HG02678 (cell line): ENCODE measurements around the gene SHTN1.

Experiments used
- ATAC-seq: cut with Tn5 transposase; IDR thresholded peaks from one replicate; pipeline ENCODE4 v1.9.1; 2021; ENCODE audit warnings: mild to moderate bottlenecking, moderate library complexity; ENCODE audit not compliant: unreplicated experiment

Gene SHTN1

GRCh38 chr10:116875897-116876296, 129.1 kb downstream of the SHTN1 start:
- no peak for ATAC-seq

GRCh38 chr10:116873134-116873533, 131.9 kb downstream of the SHTN1 start:
- no peak for ATAC-seq

- no peak for ATAC-seq
Measured at GRCh38 chr10:116870949-116871348, 134.0 kb downstream of the SHTN1 start.

- ATAC-seq, result no peak
Measured at GRCh38 chr10:116868722-116869121, 136.3 kb downstream of the SHTN1 start.

DNA sequence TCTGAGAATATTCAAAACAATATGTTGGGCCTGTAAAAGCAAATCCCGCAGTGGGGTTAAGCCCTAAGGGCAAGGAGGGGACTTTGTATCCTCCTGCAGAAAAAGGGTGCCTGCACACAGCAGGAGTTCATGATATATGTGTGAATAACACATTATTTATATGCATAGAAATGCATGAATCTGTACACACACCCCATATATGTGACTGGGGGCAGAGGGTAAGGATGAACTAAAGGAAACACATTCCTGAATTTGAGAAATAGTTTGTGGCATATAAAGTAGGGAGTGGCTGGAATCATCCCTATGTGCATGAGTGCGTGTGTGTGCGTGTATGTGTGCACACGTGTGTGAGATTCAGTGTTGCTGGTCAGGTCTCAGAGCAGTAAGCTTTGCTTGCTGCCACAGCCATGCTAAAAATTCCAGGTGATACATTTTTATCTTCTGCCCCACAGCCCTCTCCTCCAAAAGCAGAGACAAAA, 136.8 kb downstream of the SHTN1 start:
- no peak for ATAC-seq

DNA sequence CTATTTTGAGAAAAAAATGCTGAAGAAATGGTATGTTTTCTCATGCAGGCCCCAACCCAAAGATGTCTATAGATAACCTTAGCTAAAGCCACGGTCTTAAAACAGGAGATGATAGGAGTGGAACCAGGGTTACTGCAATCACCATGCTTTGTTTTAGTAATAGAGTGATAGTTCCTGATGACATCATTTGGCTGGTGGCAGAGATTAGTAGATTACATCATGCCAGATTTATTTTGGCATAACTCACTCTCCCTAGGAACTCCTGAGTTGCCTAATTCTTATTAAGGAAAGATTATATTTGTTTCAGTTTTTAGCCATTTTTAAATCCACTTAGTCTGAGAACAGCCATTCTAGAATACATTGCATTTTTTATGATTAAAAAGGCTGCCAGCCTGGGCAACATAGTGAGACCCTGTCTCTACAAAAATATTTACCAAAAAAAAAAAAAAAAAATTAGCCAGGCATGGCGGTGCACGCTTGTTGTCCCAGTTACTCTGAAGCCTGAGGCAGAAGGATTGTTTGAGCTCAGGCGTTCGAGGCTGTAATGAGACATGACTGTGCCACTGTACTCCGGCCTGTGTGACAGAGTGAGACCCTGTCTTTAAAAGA, 137.9 kb downstream of the SHTN1 start:
- no peak for ATAC-seq

- no peak for ATAC-seq
Measured at GRCh38 chr10:116866066-116866465, 138.9 kb downstream of the SHTN1 start.

DNA sequence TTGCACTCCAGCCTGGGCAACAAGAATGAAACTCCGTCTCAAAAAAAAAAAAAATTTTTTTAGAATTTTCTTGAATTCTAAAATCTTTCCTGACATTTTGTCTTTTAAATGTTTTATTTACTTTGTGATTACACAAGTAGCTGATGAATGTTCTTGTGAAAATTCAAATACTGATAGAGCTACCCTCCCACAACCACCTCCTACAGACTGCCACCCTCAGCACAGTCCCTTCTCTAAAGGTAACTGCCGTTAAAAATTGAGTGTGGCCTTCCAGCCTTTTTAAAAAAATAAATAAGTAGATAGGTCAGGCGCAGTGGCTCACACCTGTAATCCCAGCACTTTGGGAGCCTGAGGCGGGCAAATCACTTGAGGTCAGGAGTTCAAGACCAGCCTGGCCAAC, 140.6 kb downstream of the SHTN1 start:
- no peak for ATAC-seq

DNA sequence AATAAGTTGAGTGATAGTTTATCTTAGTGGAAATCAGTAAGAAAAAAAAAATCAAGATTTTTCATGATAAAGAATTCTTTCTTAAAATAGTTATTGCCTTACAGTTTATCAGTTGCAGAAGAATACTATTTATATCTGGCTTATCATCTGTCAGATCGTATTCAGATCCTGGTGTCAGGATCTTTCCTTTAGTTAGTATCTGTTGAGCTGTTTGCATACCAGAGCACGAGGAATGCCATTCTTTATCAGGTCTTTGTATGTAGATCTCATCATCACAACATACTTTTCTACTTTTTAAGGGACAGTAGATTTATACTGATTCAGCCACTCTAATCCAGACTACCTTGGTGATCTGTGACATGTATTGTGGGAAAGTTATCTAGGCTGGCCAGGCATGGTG, 143.2 kb downstream of the SHTN1 start:
- ATAC-seq, result no peak

GRCh38 chr10:116857156-116857555, 147.8 kb downstream of the SHTN1 start:
- ATAC-seq, result no peak

DNA sequence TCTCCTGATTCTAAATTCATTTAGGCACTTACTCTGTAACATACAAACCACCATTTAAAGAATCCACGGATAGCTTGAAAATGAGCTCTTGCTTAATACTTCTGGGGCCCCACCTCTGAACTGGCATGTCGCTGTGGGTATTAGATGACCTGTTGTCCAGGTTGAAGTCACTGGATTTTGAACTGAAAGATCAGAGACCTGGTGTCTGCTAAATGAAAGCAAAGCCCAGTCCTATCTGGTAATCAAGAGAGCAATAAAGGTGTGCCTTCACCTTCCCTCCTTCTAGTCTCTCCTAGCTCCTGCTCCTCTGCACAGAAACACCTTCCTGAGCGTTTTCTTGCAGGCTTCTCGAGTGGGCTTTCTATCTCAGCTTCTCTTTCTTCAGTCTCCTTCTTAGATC, 151.3 kb downstream of the SHTN1 start:
- ATAC-seq, result no peak

DNA sequence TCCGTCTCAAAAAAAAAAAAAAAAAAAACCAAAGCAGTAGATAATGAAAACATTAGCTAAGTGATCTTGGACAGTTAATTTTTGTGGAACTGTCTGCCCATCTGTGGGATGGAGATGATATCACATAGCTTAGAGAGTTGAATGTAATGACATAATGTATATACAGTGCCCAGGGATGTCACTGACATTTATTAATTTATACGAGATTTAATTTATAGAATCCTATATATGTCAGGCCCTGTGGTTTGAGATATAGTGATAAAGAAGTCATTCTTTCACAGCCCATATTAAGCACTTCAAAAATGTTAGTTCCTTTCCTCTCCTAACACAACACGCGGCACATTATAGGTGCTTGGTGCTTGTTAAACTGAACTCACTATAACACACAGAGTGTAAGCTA, 151.7 kb downstream of the SHTN1 start:
- ATAC-seq, result no peak

DNA sequence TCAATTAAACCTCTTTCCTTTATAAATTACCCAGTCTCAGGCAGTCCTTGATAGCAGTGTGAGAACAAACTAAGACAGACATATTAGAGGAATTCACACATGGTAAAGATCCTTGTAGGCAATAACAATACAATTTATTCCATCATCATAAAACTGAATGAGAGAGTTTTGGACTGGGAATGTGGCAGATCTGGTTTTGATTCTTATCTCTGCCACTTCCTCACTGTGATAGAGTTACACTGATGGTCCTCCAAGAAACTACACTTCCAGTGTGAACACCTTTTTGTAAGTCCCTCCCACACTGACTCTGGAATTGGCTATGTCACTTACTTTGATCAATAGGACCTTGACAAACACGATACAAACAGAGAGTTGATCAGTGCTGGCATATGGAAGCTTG, 152.7 kb downstream of the SHTN1 start:
- no peak for ATAC-seq

DNA sequence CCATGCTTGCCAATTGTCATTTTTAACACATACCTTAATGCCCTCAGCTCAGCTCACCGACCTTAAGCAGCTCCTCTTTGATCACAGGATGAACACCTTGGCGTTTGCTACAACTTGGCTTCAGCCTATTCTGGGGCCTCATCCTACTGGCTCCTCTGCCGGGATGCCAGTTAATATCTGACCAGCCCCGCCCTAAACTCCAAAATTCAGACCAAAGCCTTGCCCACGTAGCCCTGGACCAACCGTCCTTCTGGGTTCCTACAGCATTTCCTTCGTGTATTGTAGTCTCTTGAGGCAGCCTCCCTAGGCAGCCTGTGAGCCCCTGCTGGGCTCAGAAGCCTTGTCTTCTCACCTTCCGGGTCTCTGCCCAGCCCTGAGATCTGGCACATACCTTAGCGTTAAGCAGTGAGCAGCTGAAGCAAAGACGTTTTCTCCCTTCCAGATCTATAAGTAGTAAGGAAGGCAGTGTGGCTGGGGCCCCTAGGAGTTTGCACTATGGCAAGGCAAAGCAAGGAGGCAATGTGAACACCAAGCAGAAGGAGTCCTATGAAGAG, 154.9 kb downstream of the SHTN1 start:
- ATAC-seq, result no peak

GRCh38 chr10:116849248-116850057, 155.5 kb downstream of the SHTN1 start, which contains the start of gene ENO4:
ENO4 (plus strand) TSS chr10:116849499; CDS start chr10:116849567, 68 bp downstream.
- ATAC-seq, result peak; percentile 58

GRCh38 chr10:116848944-116849247, 156.1 kb downstream of the SHTN1 start:
- no peak for ATAC-seq

GRCh38 chr10:116848032-116848943, 156.7 kb downstream of the SHTN1 start:
- ATAC-seq, result peak; percentile 70

- ATAC-seq, result no peak
Measured at GRCh38 chr10:116845823-116846222, 159.2 kb downstream of the SHTN1 start.

- no peak for ATAC-seq
Measured at GRCh38 chr10:116840389-116841075, 164.5 kb downstream of the SHTN1 start.

DNA sequence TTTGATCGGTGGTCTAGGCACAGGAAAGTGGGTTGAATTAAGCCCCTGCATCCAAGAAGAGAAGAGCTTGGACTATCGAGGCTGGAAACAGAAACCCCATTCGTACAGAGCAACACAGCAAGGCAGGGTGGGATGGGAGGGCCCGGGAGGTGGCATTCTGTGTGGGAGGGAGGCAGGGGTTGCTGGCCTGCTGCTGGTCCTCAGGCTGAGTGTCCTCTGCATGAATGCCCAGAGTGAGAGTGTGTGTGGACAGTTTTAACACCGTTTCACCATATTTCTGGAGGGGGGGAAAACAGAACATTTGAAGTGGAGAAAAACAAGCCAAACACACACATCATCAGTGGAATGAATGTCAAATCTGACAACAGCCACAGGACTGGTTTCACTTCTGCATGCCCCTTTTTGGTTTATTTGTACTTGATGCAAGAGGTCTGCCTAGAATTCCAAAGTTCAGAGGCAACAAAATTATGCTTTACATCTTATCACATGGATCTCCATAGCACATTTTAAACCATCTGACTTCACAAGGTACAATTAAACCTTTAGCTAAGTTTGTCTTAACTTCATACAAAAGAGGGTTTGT, 166.8 kb downstream of the SHTN1 start:
- peak; percentile 69 for ATAC-seq
